Osteoblast (primary cell): ENCODE results near the gene DZIP1L. TPM values are rescaled to one million over a fixed set of nuclear protein-coding genes. Genes with fewer than 3 reads are reported as not detected.

Experiments
- DNase-seq: peaks from one replicate; pipeline ENCODE4 v3.0.0; 2011; ENCODE audit warnings: low spot score, mixed read lengths; ENCODE audit not compliant: insufficient read length; ENCODE audit errors: missing footprints
- H2AFZ ChIP-seq: 2 replicates; pipeline ENCODE4 v1.6.0; 2011; ENCODE audit warnings: mild to moderate bottlenecking, low read length
- H3K27ac ChIP-seq: 2 replicates; pipeline ENCODE4 v1.5.1; 2011; ENCODE audit warnings: mild to moderate bottlenecking, low read depth, low read length, moderate library complexity
- H3K27me3 ChIP-seq: 2 replicates; pipeline ENCODE4 v1.6.0; 2012; ENCODE audit warnings: mild to moderate bottlenecking, control low read depth, inconsistent platforms, low read length, moderate library complexity; ENCODE audit not compliant: insufficient read depth
- H3K36me3 ChIP-seq: 2 replicates; pipeline ENCODE4 v1.5.1; 2011; ENCODE audit warnings: mild to moderate bottlenecking, low read length, control low read depth, moderate library complexity; ENCODE audit not compliant: insufficient read depth
- H3K4me1 ChIP-seq: 2 replicates; pipeline ENCODE4 v1.5.1; 2011; ENCODE audit warnings: mild to moderate bottlenecking, low read length, control low read depth, moderate library complexity; ENCODE audit not compliant: insufficient read depth
- H3K4me2 ChIP-seq: 2 replicates; pipeline ENCODE4 v1.6.0; 2011; ENCODE audit warnings: mild to moderate bottlenecking, low read length; ENCODE audit not compliant: insufficient read depth
- H3K4me3 ChIP-seq: fragments of 200-600 bp; sonication (generic); 3 replicates; pipeline ENCODE4 v1.5.1; 2012; ENCODE audit warnings: mild to moderate bottlenecking, low read length, inconsistent platforms; ENCODE audit not compliant: insufficient read depth
- H3K79me2 ChIP-seq: 2 replicates; pipeline ENCODE4 v1.6.0; 2012; ENCODE audit warnings: mild to moderate bottlenecking, low read length, control low read depth, inconsistent platforms; ENCODE audit not compliant: insufficient read depth
- H3K9me3 ChIP-seq: 2 replicates; pipeline ENCODE4 v1.5.1; 2011; ENCODE audit warnings: low read depth, low read length, control low read depth
- H4K20me1 ChIP-seq: 2 replicates; pipeline ENCODE4 v1.6.0; 2012; ENCODE audit warnings: mild to moderate bottlenecking, low read length, control low read depth; ENCODE audit not compliant: insufficient read depth
- CTCF ChIP-seq: IDR thresholded peaks from 2 replicates; pipeline ENCODE4 v1.5.1; 2011; ENCODE audit warnings: mild to moderate bottlenecking, low read depth, low read length, moderate library complexity; ENCODE audit errors: extremely low read depth
- total RNA-seq: library from RNA; depleted of rRNA; stranded (reverse); fragments of >200 nt; gene quantifications from 2 replicates; pipeline ENCODE4 v1.2.3, GENCODE V29; 2012

Gene DZIP1L
- total RNA-seq, 1 donor, result 42.3 TPM

DNA sequence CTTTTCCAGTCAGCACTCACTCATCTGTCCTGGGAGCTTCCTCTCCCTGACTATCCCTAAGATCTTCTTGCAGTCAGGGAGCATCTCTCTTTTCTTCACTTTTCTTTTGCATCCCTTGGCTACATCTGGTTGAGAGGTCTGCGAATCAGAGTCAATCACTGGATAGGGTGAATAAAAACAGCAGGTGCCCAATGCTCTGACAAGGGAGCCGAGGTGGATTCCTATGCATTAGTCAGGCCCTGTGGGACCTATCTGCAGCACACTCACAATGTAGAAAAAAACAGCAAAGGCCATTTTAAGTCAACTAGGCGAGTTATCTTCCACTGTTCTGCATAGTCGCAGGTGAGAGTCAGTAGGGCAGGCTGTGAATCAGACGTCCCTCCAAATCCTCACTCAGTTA, 35.5 kb downstream of the DZIP1L start:
- H3K27me3 ChIP-seq, result no peaks in the 10 kb centered on the region
- no peaks in the 10 kb centered on the region for H3K79me2 ChIP-seq
- no peak overlapping the region for H3K4me3 ChIP-seq
- no peak overlapping the region for H2AFZ ChIP-seq
- peaks cover 56% of the 10 kb centered on the region for H3K4me1 ChIP-seq
- H3K4me2 ChIP-seq, result no peak overlapping the region
- no peak for TF ChIP-seq CTCF
- peaks cover 29% of the 10 kb centered on the region for H3K36me3 ChIP-seq
- DNase-seq, result no peak
- peaks cover 4% of the 10 kb centered on the region for H4K20me1 ChIP-seq
- H3K9me3 ChIP-seq, result no peaks in the 10 kb centered on the region
- H3K27ac ChIP-seq, result peak overlapping the region; percentile 56

DNA sequence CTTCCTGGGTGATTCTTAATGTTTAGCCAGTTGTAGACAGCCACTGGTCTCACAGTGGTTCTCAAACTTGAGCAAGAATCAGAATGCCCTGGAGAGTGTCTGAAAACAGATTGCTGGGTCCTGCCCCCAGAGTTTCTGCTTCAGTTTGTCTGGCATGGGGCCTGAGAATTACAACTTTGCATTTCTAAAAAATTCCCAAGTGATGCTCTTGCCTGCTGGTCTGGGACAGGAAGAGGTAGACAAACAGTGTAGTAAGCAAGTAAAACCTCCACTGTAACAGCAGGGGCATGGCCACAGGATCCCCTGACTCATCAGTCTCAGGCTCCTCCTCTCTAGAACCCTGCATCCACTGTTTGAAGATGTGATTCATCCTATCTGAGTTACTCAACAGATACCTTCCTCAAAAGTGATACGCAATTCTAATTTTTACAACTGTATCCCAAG, 36.5 kb downstream of the DZIP1L start:
- peaks cover 4% of the 10 kb centered on the region for H4K20me1 ChIP-seq
- no peak overlapping the region for H3K4me3 ChIP-seq
- H3K4me1 ChIP-seq, result peaks cover 56% of the 10 kb centered on the region
- peaks cover 22% of the 10 kb centered on the region for H3K36me3 ChIP-seq
- peak overlapping the region; percentile 34 for H3K4me2 ChIP-seq
- no peaks in the 10 kb centered on the region for H3K9me3 ChIP-seq
- no peaks in the 10 kb centered on the region for H3K79me2 ChIP-seq
- no peak overlapping the region for H2AFZ ChIP-seq
- peak; percentile 95 for DNase-seq
- peak overlapping the region; percentile 75 for H3K27ac ChIP-seq
- H3K27me3 ChIP-seq, result no peaks in the 10 kb centered on the region
- TF ChIP-seq CTCF, result no peak

- no peak for DNase-seq
- Histone ChIP-seq H3K4me2 (no peak overlapping the region), H3K27ac (peak overlapping the region; percentile 75)
These were observed 37.3 kb downstream of the DZIP1L start for GRCh38 chr3:138078096-138078495.

GRCh38 chr3:138072796-138073195, 42.6 kb downstream of the DZIP1L start:
- H3K27ac ChIP-seq, result peak overlapping the region; percentile 41
- H3K9me3 ChIP-seq, result no peaks in the 10 kb centered on the region
- H3K4me2 ChIP-seq, result no peak overlapping the region
- no peak overlapping the region for H2AFZ ChIP-seq
- no peaks in the 10 kb centered on the region for H3K79me2 ChIP-seq
- peaks cover 11% of the 10 kb centered on the region for H4K20me1 ChIP-seq
- H3K27me3 ChIP-seq, result no peaks in the 10 kb centered on the region
- TF ChIP-seq CTCF, result no peak
- DNase-seq, result peak; percentile 69
- no peak overlapping the region for H3K4me3 ChIP-seq
- peaks cover 42% of the 10 kb centered on the region for H3K36me3 ChIP-seq
- peaks cover 7% of the 10 kb centered on the region for H3K4me1 ChIP-seq

More at GRCh38 chr3:138078096-138078495, 37.3 kb downstream of the DZIP1L start:
- peaks cover 4% of the 10 kb centered on the region for H4K20me1 ChIP-seq
- peaks cover 18% of the 10 kb centered on the region for H3K36me3 ChIP-seq
- H2AFZ ChIP-seq, result no peak overlapping the region
- H3K9me3 ChIP-seq, result no peaks in the 10 kb centered on the region
- no peak overlapping the region for H3K4me3 ChIP-seq
- no peaks in the 10 kb centered on the region for H3K27me3 ChIP-seq
- no peak for TF ChIP-seq CTCF
- H3K79me2 ChIP-seq, result no peaks in the 10 kb centered on the region
- peaks cover 48% of the 10 kb centered on the region for H3K4me1 ChIP-seq
